Left hindlimb (tissue), 1 donor: ENCODE data around the gene HMGCS2.
"Not testable (repeated sequence)": the region's sequence is repeated elsewhere in the genome, so short reads cannot be mapped to it uniquely, and the experiment has no call there.

ENCODE experiments used
- DNase-seq: peaks from one replicate; pipeline ENCODE4 v3.0.0-alpha.2; 2018

HMGCS2 gene

DNA sequence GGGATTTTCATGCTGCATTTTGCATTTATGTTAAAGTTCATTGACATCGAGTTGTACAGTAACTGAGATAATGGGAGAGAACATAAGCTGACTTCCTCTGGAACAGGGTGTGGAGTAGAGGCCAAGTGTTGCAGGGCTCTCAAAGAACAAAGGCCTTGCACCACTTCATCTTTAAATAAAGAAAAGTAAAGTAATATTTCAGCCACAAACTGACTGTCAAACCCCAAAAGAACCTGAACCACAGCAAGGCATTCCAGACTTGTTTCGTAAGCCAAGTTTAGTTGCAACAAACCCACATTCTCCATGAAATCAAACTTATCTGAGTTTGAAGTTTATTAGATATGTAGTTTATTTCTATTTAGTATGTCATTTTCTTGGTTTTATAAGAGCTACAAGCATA lies 19.1 kb upstream of the HMGCS2 start:
- DNase-seq: no peak

DNA sequence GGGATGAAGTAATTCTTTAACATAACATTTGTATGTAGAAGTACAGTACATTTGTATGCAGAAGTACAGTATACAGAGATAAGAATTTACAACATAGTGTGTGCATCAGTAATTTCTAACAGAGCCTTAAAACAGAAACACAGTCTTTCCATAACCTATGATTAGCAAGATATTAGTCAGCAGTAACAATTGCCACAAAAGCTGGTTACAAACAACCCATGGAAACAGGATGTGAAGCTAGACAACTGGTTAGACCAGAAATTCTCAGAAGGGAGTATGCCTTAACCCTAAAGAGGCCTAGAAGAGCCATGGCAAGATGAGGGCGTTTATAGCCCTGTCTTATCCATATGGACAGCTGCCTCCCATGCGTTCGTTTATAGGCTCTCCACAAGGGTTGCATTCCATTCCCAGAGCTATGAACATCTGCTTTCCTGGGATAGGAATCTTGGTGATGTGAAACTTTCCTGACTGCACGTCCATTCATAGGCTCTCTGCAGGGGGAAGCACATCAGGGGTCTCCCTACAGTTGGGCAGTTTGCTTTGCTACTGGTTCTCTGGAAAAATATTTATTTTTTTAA lies 17.9 kb upstream of the HMGCS2 start:
- DNase-seq: not testable (repeated sequence)

DNA sequence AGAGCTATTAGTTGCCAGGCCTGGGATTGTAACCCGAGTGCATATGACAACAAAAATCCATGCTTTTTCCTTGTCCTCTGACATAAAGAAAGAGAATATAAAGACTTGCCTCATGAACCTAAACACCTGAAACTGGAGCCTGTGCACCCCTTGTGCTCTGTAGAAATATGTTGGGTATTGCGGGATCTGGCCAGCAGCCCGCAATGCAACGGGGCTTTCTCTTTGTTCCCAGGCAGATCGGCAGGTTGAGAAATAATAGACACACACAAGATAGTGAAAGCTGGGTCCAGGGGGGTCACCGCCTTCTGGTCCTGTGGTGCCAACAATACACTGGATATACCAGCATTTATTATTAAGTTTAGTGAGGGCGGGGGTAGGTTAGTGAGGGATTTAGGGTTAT lies 17.3 kb upstream of the HMGCS2 start:
- not testable (repeated sequence) for DNase-seq

DNA sequence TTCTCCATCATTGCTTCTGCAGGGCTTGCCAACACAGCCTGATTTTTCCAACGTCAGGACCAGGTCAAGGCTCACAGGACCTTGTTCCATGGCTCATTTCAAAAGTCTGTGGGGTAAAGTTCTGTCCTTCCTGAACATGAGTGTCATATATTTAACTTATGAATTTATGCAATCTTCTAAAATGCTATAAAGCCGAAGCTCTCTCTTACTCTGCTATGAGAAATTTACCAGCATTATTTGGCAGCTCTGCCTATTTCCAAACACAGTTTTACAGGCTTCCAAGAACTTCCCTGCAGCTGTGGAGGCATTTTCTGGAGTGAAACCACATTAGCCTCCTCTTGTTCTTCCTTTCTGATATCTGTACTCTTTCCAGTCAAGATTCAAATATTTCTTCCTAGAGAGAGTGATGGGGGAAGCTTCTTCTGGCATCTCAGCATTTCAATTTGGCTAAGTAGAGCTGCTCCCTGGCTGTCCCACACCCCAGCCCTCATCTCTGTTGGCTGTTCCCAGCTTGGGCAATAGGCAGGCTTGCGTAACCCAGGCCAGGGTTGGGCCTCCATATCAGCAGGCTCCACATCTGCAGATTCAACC lies 15.6 kb upstream of the HMGCS2 start:
- no peak for DNase-seq

DNA sequence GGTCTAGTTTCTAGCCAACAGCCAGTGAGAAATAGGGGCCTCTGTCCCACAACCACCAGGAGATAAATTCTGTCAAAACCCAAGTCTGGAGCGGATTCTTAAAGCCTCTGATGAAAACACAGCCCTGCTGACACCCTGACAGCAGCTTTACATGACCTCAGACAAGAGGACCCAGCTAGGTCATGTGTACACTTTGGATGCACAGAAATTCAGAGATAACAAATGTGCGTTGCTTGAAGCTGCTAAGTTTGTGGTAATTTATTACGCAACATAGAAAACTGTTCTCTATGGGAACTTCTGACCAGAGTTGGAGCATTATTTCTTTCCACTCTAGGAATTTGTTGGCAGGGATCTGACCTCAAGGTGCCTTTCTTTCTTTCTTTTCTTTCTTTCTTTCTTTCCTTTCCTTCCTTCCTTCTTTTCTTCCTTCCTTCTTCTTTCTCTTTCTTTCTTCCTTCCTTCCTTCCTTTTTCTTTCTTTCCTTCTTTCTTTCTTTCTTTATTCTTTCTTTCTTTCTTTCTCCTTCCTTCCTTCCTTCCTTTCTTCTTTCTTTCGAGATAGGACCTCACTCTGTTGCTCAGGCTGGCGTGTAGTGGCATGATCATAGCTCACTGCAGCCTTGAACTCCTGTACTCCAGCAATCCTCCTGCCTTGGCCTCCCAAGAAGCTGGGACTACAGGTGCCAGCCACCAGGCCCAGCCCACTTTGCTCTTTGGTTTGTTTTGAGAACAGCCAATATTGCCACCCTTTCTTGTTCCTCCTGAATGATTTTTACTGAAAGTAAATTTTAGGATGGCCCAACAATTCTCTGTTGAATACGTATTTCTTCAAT lies 14.9 kb upstream of the HMGCS2 start:
- no peak for DNase-seq

DNA sequence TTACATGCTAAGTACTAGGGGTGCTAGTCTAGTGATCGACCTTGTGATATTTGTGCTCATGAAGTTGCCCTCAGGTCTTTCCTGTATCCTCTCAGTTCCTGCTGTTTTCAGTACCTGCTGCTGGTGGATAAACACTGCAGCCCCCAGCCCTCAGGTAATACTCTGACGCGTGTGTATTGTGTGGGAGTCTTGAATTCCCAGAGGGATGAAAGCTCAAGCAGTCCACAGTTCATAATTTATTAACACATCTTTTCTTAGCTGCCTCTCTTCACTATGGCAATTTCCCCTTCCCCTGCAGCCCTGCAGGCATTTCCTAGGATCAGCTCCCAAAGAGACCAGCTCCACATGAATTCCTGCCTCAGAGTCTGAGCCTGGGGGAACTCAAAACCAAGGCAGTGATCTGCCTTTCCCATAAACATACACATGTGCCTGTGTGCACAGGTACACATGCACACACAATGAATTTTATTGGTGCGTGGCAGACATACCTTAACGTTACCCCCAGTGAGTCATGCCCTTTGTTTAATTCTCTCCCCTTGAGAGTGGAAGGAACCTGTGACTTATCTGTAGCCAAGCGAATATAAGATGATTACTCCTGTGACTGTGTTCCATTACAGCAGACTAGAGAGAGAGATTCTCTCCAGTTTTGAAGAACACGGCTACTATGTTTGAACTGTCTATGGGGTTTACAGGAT lies 14.1 kb upstream of the HMGCS2 start:
- DNase-seq: no peak

DNA sequence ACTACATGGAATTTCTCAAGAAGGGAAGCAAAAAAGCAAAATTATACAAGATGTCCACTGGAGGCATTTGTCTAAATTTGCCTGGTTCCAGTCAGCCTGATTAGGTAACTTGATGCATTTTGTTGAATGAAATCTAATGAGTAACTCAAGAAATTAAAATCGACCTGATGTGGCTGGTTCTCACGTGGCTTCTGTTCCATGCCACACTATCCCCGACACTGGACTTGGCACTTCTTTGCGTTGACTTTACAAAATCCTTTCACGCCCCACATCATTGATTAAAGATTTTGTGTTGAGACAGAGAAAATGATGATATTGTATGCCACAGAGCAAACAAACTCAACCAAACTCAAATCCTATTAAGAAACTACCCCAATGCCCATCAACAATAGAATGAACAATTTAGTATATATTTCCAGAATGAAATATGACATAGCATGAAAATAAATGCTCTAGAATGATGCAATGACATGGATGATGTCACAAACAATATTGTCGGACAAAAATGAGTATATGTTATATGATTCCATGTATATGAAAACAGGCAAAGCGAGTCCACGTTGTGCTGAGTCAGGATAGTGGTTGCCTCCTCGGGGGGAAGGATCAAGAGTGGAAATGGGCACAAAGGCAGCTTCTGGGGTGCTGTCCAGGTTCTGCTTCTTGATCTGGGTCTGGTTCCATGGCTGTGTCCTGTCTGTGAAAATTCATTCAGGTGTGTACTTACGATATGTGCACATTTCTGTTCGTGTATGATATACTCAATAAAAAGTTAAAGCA lies 12.9 kb upstream of the HMGCS2 start:
- no peak for DNase-seq

DNA sequence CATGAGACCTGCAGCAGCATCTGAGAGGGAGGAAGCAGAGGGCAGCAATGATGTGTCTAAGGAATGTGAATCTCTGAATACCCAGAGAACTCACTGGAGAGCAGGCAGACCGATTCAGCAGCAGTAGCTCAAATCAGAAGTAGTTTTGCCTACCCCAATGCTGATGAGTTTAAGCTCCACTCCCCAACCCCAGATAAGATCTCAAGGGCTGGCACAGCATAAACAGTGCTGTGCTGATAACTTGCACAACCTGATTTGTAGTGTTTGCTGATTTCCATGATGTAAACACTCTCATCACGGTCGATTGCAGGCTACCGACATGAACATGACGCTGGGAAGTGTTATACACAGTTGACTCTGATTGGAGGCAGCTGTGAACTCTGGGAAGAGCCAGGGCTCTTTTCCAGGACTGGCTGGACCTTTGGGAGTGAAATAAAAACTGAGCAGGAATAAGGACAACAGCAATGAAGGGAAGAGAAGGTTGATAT lies 11.2 kb upstream of the HMGCS2 start:
- DNase-seq: peak; percentile 68

DNA sequence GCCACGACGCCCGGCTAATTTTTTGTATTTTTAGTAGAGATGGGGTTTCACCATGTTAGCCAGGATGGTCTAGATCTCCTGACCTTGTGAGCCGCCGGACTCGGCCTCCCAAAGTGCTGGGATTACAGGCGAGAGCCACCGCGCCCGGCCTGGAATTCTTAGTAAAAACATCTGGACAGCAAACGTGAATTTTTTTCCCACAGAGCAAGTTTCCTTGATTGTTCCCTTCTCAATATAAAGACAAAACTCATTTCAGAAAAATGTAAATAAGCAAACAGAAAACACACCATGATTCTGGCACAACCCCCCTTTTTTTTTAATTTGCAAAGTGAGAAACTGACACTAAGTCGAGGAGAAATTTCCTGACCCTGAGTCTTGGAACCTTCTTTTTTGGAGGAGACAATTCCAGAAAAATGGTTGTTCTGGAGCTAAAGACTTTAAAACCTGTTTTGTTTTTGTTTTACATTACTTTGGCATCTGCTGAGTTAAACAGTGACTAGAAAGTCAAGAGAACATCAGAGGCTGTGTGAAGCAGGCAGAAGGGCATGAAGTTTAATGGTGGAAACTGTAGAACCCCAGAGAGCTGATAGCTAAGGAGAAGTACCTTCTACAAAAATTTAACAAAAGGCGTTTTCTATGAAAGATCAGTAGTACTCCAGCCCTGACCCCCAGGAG lies 10.3 kb upstream of the HMGCS2 start:
- no peak for DNase-seq

DNA sequence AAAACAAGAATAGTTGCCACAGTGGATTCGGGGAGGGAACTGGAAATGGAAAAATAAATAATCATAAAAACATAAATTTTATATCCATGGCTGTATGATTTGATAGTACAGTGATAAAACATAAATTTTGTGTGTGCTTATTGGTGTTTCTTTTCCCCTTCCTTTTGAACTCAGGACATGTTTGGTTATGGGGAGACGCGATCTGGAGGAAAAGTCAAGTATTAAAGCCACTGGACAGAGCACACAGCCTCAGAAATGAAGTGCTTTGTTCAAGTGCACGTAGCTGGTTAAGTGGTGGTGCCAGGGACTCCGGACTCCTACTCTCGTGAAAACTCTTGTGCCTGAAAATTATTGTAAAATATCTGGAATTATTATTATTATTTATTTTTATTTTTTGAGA lies 9.7 kb upstream of the HMGCS2 start:
- DNase-seq: no peak

DNA sequence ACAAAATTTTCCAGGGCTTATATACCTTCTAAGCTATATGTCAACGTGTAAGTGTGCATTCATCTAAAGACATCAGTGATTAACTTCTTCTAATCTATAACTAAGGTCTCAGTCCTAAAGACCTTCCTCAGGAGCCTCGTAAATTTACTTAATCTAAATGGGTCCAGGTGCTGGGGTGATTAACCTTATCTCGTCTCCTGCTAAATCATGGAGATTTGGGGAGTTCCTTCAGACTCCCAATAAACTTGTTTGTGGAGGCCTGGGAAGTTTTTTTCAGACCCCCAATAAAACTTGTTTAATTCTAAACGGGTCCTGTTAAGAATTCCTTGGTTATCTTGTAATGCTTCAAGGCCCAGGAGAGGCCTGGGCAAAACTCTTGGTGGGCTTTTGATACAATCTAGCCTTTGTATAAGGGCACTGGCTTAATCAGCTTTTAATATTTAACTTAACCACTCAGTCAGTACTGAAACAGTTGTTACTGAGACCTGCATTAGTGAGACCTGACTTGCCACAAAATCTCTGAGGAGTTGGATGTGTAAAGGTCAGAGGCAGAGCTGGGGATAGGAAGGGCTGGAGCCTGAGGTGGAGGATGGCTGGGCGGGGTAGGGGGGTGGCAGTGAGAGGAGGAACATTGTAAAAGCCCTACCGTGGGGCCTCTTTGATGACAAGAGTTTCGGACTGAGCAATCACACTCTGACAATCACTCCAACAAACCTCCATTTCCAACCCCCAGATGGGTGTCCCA lies 6.2 kb upstream of the HMGCS2 start:
- no peak for DNase-seq

DNA sequence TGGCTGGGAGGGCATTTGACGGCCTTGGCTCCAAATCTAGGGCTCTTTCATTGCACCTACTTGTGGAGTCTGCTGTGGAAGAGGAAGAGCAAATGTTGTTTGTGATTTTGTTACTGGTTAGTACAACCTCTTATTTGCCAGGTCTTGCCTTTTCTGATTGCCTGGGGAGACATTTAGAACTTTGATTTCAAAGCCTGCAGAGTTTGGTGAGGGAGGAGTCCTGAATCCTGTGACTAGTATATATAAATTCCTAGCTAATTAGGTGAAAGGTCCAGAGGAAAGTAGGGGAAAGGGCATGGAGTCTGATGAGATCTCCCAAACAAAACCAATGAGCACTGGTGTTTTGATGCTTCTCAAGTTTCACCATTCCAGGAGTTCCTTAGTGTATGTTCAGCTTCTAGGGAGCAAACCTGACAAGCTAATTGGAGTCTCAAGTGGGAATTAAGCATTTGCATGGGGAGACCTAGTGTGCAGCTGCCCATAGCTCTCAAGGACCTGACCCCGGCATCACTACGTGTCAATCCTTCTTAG lies 5.1 kb upstream of the HMGCS2 start:
- no peak for DNase-seq

DNA sequence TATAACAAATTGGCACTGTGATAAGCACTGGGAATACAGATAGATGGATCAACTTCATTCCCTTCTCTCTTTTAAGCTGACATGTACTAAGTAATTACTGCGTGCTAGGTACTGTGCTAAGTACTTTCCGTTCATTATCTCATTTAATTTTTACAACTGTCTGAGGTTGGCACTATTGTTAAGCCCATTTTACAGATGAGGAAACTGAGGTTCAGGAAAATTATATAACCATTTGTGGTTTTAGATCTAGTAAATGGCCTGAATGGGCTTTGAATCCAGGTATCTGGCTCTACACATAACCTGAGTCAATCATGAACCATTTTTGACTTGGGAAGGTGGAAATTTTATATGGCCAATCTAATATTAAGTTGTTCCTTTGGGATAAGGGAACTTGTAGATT lies 3.6 kb upstream of the HMGCS2 start:
- no peak for DNase-seq

DNA sequence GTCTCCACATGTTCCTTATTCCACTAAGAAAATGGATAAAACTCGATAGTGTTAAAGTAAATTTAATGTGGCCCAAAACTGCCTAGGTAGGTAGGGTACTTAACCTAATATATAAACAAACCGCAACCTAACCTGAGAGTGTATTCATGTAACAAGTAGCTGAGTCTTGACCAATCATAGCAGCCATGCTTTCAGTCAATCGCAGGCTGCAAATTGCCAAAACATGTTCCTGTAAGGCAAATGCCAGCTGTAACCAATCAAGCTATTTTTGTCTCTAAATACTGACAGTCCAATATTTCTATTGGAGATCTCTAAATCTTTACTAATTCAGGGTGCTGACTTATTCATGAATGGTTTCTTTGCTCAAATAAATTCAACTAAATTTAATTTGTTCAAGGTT lies 3.1 kb upstream of the HMGCS2 start:
- no peak for DNase-seq

DNA sequence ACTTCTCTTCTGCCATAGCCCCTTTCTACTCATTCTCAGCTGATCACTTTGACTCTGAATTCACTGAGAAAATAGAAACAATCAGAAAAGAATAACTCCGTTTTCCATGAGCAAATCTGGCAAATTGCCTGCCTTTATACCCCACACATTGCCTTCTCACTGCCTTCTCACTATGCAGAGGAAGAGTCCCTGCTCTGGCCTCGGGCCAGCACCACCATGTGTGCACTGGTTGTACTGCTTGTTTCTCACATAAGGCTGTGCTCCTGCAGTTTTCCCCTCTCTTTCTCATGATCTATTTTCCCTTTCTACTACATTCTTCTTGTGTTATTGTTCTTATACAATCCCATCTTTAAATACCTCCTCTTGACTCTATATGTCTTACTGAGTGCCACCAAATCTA lies 2.3 kb upstream of the HMGCS2 start:
- peak; percentile 48 for DNase-seq

DNA sequence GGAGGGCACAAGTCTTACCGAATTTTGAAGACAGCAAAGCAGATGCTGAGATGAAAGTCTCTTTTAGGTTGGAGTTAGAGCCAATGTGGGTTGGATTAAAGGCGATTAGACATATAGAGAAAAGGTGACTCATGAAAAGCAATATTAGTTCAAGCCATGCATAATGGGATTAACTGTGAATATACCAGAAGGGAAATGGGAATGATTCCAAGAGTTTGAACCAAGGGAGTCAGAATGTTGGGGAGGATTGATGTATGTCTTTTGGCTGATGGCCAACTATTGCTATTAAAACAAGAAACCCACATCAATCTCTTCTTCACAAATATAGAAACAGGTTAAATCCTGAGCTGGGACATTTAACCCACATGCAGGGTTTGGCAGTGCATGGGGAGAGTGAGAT lies 1.2 kb downstream of the HMGCS2 start:
- no peak for DNase-seq

DNA sequence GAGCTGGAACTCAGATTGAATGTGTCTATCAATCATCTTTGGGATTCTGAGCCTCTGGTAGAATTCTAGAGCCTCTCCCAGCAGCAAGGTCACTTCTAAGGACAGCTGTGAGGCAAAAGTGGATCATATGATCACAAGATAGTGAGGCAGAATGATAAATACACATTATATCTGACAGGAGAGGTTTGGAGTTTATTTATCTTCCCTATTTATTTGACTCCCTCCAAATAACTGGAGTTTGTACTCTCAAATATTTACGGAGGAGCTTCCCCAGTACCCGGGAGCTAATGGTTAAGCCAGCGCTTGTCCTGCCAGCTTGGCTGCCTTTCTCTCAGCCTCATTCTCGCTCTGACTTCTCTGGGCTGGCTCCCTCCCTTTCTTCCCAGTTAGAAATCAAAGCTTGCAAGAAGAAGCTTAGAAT lies 2.3 kb downstream of the HMGCS2 start:
- DNase-seq: no peak

DNA sequence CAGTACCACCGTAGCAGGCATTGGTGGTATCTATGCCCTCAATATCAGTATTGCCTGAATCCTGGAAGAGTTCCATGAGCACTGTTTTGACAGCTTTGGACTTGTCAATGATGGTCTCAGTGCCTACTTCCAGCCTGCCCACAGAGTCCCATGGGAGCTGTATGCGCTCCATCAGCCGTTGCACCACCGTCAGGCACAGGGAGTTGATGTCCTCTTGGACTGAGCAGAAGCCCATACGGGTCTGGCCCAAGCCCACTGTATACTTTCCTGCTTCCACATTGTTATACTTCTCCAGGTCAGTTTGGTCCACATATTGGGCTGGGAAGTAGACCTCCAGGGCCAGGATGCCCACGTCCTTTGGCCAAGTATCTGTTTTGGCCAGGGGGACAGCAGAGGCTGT lies 4.5 kb downstream of the HMGCS2 start:
- DNase-seq: no peak

DNA sequence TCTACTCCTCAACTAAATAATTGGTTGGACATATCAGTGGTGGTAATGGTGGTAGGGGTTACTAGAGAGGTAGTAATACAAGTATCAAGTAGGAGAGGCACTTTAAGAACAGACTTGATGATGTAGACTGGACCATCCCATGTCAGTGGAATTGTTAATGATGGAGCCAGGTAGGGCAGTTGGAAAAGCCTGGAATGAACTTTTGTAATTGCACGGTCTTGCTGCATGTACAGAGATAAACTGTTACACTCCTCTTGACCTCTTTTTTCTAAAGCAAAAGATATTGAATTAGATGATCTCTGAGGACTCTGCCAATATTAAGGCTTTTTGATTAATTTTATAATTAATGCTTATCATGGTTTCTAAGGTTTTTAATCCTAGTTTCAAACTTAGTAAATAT lies 5.8 kb downstream of the HMGCS2 start:
- no peak for DNase-seq

DNA sequence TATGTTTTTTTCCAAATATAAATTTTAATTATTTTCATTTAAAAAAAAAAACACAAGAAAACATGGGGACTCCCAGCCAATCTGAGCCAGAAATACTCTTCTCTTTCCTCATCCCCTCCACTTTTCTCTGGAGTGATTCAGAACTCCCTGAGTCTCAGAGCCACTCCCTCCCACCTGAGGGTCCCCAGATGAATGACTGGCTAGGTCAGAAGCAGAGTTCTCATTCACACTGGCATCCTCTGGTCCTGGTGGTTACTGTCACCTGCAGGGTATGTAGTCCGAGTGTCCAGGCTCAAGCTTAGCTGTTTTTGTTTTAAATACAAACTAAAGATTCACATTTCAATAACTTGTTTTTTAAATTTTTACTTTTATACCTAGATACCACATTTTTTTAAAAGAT lies 6.3 kb downstream of the HMGCS2 start:
- DNase-seq: no peak

DNA sequence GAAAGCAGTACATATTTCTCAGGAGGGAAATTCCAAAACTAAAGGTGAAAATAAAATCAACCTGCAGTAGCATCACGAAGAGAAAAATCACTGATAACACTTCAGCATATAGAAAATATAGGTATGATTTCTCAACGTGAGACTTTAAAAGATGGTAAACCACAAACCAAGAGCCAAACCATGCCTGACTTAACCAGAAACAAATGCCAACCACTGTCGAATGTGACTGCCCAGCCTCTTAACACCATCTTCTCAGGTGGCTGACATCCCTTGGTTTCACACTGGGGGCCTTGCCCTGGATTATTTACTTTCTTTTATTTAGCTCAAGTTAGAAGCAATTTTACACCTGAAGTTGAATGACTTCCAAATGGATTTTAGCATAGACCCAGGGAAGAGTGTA lies 10.1 kb downstream of the HMGCS2 start:
- no peak for DNase-seq
